GM18507 (cell line): ENCODE data around the gene METTL6.
"Not testable (repeated sequence)": the region's sequence is repeated elsewhere in the genome, so short reads cannot be mapped to it uniquely, and the experiment has no call there.

ENCODE experiments used
- DNase-seq: peaks from one replicate; pipeline ENCODE4 v3.0.0; 2011; ENCODE audit warnings: low read depth; ENCODE audit not compliant: insufficient read length; ENCODE audit errors: extremely low spot score
- FAIRE-seq: peaks from 2 replicates; lab custom pipeline; 2011; peaks lifted over from hg19 to GRCh38; lab: Jason Lieb, UNC

The METTL6 gene

GRCh38 chr3:15452156-15452555 lies 24.8 kb upstream of the METTL6 start:
- DNase-seq (no peak), FAIRE-seq (no peak)

GRCh38 chr3:15451216-15452113 lies 24.1 kb upstream of the METTL6 start:
- no peak for DNase-seq
- FAIRE-seq: no peak

- FAIRE-seq: no peak
- DNase-seq: no peak
These were observed 23.3 kb upstream of the METTL6 start for GRCh38 chr3:15450438-15451215.

GRCh38 chr3:15449489-15450224 lies 22.3 kb upstream of the METTL6 start:
- DNase-seq (no peak), FAIRE-seq (no peak)

GRCh38 chr3:15443826-15444524 lies 16.6 kb upstream of the METTL6 start:
- DNase-seq: no peak
- no peak for FAIRE-seq

GRCh38 chr3:15440891-15441290 lies 13.5 kb upstream of the METTL6 start:
- DNase-seq: no peak
- no peak for FAIRE-seq

- FAIRE-seq (no peak), DNase-seq (no peak)
These were observed 12.1 kb upstream of the METTL6 start for GRCh38 chr3:15439476-15439875.

- DNase-seq: no peak
- FAIRE-seq: no peak
These were observed 11.6 kb upstream of the METTL6 start for GRCh38 chr3:15438983-15439382.

- FAIRE-seq (no peak), DNase-seq (no peak)
These were observed 8.9 kb upstream of the METTL6 start for GRCh38 chr3:15436246-15436645.

GRCh38 chr3:15434756-15435155 lies 7.4 kb upstream of the METTL6 start:
- FAIRE-seq (no peak), DNase-seq (no peak)

GRCh38 chr3:15433531-15433930 lies 6.2 kb upstream of the METTL6 start:
- DNase-seq: no peak
- no peak for FAIRE-seq

- FAIRE-seq: no peak
These were observed 4.0 kb upstream of the METTL6 start for GRCh38 chr3:15431256-15431837.

GRCh38 chr3:15430624-15431023 lies 3.3 kb upstream of the METTL6 start:
- no peak for DNase-seq
- FAIRE-seq: no peak

More at GRCh38 chr3:15431256-15431837, 4.0 kb upstream of the METTL6 start:
- DNase-seq: no peak

GRCh38 chr3:15429080-15429479 lies 1.7 kb upstream of the METTL6 start:
- FAIRE-seq: no peak
- DNase-seq: no peak

- FAIRE-seq (no peak), DNase-seq (no peak)
These were observed 1.2 kb upstream of the METTL6 start for GRCh38 chr3:15428539-15428938.

- no peak for DNase-seq
- no peak for FAIRE-seq
These were observed 637 bp upstream of the METTL6 start for GRCh38 chr3:15427981-15428380.

- no peak for DNase-seq
- FAIRE-seq: no peak
These were observed 695 bp downstream of the METTL6 start for GRCh38 chr3:15426579-15427118.

GRCh38 chr3:15420871-15421270 lies 6.5 kb downstream of the METTL6 start:
- FAIRE-seq (no peak), DNase-seq (no peak)

- not testable (repeated sequence) for DNase-seq, FAIRE-seq
These were observed 16.4 kb downstream of the METTL6 start for GRCh38 chr3:15410966-15411365.
